ENCODE measurements around the gene CAMK2N2.

CAMK2N2 gene

DNA sequence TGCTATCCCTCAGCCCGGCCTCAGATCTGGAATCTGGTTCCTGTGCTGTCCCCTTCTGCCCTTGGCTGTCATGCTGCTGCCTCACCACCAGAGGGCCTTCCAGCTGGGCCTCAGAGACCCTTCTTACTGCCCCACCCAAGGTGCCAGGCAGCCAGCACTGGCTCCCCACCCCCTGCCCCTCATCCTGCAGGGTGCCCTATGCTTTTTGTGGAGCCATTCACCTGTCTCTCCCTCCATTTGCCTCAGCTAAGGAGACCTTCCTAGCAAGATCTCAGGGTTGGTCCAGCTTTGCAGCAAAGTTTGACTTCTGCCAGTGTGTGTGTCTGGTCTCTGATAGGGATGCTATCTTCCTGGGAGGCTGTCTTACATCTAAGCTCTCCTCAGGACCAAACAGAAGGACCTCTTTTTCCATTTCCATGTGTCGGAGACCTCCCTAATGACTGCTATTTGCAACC is 33.8 kb downstream of the CAMK2N2 start:
- Histone ChIP-seq H3K4me3 (ENCODE audit: low read depth in 1 of 5, low read length in 5 of 5) (no peak overlapping the region), H3K9me3 (ENCODE audit: control insufficient read depth in 5 of 5, low read length in 5 of 5) (no peaks in the 10 kb centered on the region)

DNA sequence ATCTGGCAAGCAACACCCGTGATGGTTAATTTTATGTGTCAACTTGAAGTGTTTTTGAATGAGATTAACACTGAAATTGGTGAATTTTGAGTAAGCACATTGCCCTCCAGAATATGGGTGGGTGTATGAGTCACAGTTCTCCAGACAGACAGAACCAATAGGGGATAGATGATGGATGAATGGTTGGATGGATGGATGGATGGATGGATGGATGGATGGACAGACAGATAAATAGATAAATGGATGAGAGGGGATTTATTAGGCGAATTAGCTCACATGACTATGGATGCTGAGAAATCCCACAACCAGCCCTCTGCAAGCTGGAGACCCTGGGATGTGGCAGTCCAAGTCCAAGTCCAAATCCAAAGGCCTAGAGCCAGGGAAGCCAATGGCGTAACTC is 37.4 kb downstream of the CAMK2N2 start:
- Histone ChIP-seq H3K4me1 (ENCODE audit: control insufficient read depth in 5 of 5, insufficient read depth in 5 of 5, low read length in 5 of 5) (peaks cover 0 to 3% (median 0%) of the 10 kb centered on the region in 5 donors), H3K36me3 (ENCODE audit: control insufficient read depth in 5 of 5, insufficient read depth in 5 of 5, low read length in 5 of 5) (no peaks in the 10 kb centered on the region), H3K4me3 (ENCODE audit: low read depth in 1 of 5, low read length in 5 of 5) (no peak overlapping the region), H3K27ac (ENCODE audit: low read depth, low read length) (no peak overlapping the region), H3K9me3 (ENCODE audit: control insufficient read depth in 5 of 5, low read length in 5 of 5) (no peaks in the 10 kb centered on the region), H3K27me3 (ENCODE audit: control insufficient read depth in 5 of 5, insufficient read depth in 4 of 5, low read length in 5 of 5) (peaks cover 8 to 15% (median 15%) of the 10 kb centered on the region in 5 donors), H3K9ac (ENCODE audit: low read length in 5 of 5) (no peak overlapping the region)

More for the DNA sequence above, 33.8 kb downstream of the CAMK2N2 start:
- Histone ChIP-seq H3K9ac (ENCODE audit: low read length in 5 of 5) (no peak overlapping the region), H3K36me3 (ENCODE audit: control insufficient read depth in 5 of 5, insufficient read depth in 5 of 5, low read length in 5 of 5) (no peaks in the 10 kb centered on the region), H3K27me3 (ENCODE audit: control insufficient read depth in 5 of 5, insufficient read depth in 4 of 5, low read length in 5 of 5) (peaks cover 32 to 48% (median 44%) of the 10 kb centered on the region in 5 donors), H3K4me1 (ENCODE audit: control insufficient read depth in 5 of 5, insufficient read depth in 5 of 5, low read length in 5 of 5) (peaks cover 0 to 22% (median 14%) of the 10 kb centered on the region in 5 donors), H3K27ac (ENCODE audit: low read depth, low read length) (no peak overlapping the region)

DNA sequence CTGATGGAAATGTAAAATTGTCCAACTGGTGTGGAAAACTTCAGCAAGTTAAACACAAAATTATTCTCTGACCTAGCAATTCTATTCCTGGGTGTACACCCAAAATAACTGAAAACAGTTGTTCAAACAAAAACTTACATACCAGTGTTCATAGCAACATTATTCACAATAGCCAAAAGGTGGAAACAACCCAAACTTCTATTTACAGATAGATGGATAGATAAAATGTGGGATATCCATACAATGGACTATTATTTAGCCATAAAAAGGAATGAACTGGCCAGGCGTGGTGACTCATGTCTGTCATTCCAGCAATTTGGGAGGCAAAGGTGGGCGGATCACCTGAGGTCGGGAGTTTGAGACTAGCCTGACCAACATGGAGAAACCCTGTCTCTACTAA is 38.8 kb downstream of the CAMK2N2 start:
- Histone ChIP-seq H3K27ac (ENCODE audit: low read depth, low read length) (no peak overlapping the region), H3K36me3 (ENCODE audit: control insufficient read depth in 5 of 5, insufficient read depth in 5 of 5, low read length in 5 of 5) (no peaks in the 10 kb centered on the region), H3K9me3 (ENCODE audit: control insufficient read depth in 5 of 5, low read length in 5 of 5) (no peaks in the 10 kb centered on the region), H3K27me3 (ENCODE audit: control insufficient read depth in 5 of 5, insufficient read depth in 4 of 5, low read length in 5 of 5) (peaks cover 0 to 3% (median 1%) of the 10 kb centered on the region in 5 donors), H3K9ac (ENCODE audit: low read length in 5 of 5) (no peak overlapping the region), H3K4me1 (ENCODE audit: control insufficient read depth in 5 of 5, insufficient read depth in 5 of 5, low read length in 5 of 5) (no peaks in the 10 kb centered on the region), H3K4me3 (ENCODE audit: low read depth in 1 of 5, low read length in 5 of 5) (no peak overlapping the region)

DNA sequence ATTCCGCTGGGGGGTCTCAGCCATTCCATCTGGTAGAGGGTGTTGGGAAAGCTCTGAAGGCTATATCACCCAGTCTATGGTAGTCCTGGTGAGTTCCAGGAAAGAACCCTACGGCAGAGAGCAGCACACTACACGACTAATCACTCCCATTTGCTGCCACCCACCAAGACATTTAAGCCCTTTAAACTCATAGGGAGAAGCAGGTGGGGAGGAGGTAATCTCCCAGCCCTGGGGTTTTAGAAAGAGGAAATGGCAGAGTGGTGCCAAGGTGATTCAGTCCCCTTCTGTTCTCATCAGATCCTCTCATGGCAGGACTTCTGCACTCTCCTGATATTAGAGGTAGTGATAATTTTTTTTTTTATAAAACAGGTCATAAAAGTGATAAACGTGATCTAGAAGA is 42.5 kb downstream of the CAMK2N2 start:
- no peak overlapping the region for H3K27ac ChIP-seq (ENCODE audit: low read depth, low read length)
- H3K4me3 ChIP-seq (ENCODE audit: low read depth in 1 of 5, low read length in 5 of 5): no peak overlapping the region
- no peaks in the 10 kb centered on the region for H3K36me3 ChIP-seq (ENCODE audit: control insufficient read depth in 5 of 5, insufficient read depth in 5 of 5, low read length in 5 of 5)
- no peaks in the 10 kb centered on the region for H3K9me3 ChIP-seq (ENCODE audit: control insufficient read depth in 5 of 5, low read length in 5 of 5)
- H3K9ac ChIP-seq (ENCODE audit: low read length in 5 of 5): no peak overlapping the region
- peaks cover 0 to 2% (median 0%) of the 10 kb centered on the region in 5 donors for H3K27me3 ChIP-seq (ENCODE audit: control insufficient read depth in 5 of 5, insufficient read depth in 4 of 5, low read length in 5 of 5)
- H3K4me1 ChIP-seq (ENCODE audit: control insufficient read depth in 5 of 5, insufficient read depth in 5 of 5, low read length in 5 of 5): peaks cover 0 to 4% (median 0%) of the 10 kb centered on the region in 5 donors

DNA sequence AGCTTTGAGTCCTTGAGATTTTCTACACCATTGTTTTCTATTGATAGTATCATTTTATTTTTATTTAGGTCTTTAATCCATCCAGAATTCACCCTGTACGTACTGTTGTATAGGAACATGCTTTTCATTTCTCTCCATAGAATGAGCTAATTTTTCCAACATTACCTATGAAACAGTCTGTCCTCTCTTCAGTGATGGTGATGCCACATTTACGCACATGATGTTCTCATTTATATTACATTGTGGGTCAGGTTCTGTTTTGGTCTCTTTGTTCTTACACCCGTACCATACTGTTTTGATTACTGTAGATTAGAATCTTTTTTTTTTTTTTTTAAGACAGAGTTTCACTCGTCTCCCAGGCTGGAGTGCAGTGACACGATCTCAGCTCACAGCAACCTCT is 49.6 kb downstream of the CAMK2N2 start:
- Histone ChIP-seq H3K27ac (ENCODE audit: low read depth, low read length) (no peak overlapping the region), H3K4me1 (ENCODE audit: control insufficient read depth in 5 of 5, insufficient read depth in 5 of 5, low read length in 5 of 5) (peaks cover 0 to 4% (median 0%) of the 10 kb centered on the region in 5 donors), H3K9me3 (ENCODE audit: control insufficient read depth in 5 of 5, low read length in 5 of 5) (no peaks in the 10 kb centered on the region), H3K27me3 (ENCODE audit: control insufficient read depth in 5 of 5, insufficient read depth in 4 of 5, low read length in 5 of 5) (peaks cover 0 to 4% (median 0%) of the 10 kb centered on the region in 5 donors), H3K36me3 (ENCODE audit: control insufficient read depth in 5 of 5, insufficient read depth in 5 of 5, low read length in 5 of 5) (no peaks in the 10 kb centered on the region), H3K4me3 (ENCODE audit: low read depth in 1 of 5, low read length in 5 of 5) (no peak overlapping the region), H3K9ac (ENCODE audit: low read length in 5 of 5) (no peak overlapping the region)

DNA sequence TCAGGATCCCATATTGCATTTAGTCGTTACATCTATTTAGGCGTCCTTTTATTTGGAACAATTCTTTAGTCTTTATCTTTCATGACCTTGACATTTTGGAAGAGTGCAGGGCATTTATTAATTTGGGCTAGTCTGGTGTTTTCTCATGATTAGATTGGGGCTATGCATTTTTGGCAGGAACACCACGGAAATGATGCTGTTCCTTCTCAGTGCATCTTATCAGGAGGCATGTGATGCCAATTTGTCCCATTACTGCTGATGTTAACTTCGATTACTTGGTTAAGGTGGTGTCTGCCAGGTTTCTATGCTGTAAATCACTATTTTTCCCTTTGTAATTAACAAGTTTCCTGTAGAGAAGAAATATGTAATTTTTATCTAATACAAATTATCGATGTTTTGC is 50.1 kb downstream of the CAMK2N2 start:
- no peaks in the 10 kb centered on the region for H3K36me3 ChIP-seq (ENCODE audit: control insufficient read depth in 5 of 5, insufficient read depth in 5 of 5, low read length in 5 of 5)
- no peak overlapping the region for H3K9ac ChIP-seq (ENCODE audit: low read length in 5 of 5)
- H3K27me3 ChIP-seq (ENCODE audit: control insufficient read depth in 5 of 5, insufficient read depth in 4 of 5, low read length in 5 of 5): peaks cover 0 to 5% (median 0%) of the 10 kb centered on the region in 5 donors
- no peak overlapping the region for H3K27ac ChIP-seq (ENCODE audit: low read depth, low read length)
- peaks cover 0 to 4% (median 0%) of the 10 kb centered on the region in 5 donors for H3K4me1 ChIP-seq (ENCODE audit: control insufficient read depth in 5 of 5, insufficient read depth in 5 of 5, low read length in 5 of 5)
- no peak overlapping the region for H3K4me3 ChIP-seq (ENCODE audit: low read depth in 1 of 5, low read length in 5 of 5)
- H3K9me3 ChIP-seq (ENCODE audit: control insufficient read depth in 5 of 5, low read length in 5 of 5): no peaks in the 10 kb centered on the region

All from subcutaneous abdominal adipose tissue (tissue), 5 donors.